ENCODE measurements around the gene COPZ1.
"Not testable (repeated sequence)": the region's sequence is repeated elsewhere in the genome, so short reads cannot be mapped to it uniquely, and the experiment has no call there.

COPZ1 gene

GRCh38 chr12:54331461-54331860 lies 6.5 kb downstream of the COPZ1 start:
- DNase-seq (ENCODE audit: low spot score) = no peak

DNA sequence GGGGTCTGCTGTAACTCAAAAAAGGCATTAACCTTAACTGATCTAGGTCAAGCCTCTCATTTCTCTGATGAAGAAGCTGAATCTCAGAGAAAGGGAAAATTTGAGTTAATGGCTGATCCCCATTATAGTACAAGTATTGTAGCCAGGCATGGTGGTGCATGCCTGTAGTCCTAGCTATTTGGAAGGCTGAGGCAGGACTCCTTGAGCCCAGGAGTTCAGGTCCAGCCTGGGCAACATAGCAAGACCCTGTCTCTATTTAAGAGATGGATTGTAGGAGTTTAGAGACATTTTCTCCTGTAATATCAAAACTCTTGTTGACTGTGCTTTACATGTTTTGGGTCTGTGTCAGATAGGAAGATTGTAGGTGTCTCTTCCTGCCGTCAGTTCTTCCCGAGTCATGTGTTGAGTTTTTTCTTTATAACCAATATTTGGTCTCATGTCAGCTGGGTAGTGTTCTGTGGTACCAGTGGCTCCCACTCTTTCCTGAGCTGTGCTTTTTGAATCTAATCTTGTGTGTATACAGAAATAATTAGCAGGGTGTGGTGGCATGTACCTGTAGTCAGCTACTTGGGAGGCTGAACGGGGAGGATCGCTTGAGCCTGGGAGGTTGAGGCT lies 8.6 kb downstream of the COPZ1 start:
- DNase-seq (ENCODE audit: low spot score) = no peak

- DNase-seq (ENCODE audit: low spot score) = no peak
These were observed 12.4 kb downstream of the COPZ1 start for GRCh38 chr12:54337280-54337842.

DNA sequence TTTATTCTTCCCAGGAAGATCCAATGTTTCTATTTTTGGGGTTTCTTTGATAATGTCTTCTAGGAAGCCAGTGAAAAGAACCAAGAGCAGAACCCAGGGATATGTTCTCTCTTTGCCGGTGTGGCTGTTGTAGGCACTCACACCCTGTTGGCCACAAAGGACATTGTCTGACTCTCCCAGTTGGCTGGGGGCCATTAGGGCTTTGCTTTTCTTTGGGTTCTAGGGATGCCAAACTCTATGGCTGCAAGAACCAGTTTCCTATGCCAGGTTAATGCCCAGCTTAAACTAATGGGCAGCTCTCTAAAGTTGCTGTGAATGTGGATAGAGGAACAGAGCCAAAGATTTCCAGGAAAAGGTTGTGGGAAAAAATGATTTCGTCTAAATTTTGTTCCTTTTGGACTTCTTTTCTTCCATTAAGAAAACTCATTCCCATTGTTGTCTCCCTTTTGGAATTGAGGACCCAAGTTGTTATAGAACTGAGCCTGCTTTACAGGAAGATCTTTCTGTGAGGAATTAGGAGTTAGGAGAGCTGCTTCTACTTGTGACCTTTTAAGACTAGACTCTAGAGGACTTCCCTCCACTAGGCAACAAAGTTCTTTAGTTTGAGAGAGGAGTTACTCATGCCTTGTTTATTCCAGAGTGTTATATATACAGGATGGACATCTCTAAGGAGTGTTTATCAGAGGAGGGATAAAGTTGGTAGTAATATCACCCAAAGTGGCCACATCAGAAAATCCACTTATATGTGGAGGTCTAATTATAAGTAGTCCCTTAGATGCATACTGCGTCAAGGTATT lies 13.1 kb downstream of the COPZ1 start:
- DNase-seq (ENCODE audit: low spot score) = no peak

DNA sequence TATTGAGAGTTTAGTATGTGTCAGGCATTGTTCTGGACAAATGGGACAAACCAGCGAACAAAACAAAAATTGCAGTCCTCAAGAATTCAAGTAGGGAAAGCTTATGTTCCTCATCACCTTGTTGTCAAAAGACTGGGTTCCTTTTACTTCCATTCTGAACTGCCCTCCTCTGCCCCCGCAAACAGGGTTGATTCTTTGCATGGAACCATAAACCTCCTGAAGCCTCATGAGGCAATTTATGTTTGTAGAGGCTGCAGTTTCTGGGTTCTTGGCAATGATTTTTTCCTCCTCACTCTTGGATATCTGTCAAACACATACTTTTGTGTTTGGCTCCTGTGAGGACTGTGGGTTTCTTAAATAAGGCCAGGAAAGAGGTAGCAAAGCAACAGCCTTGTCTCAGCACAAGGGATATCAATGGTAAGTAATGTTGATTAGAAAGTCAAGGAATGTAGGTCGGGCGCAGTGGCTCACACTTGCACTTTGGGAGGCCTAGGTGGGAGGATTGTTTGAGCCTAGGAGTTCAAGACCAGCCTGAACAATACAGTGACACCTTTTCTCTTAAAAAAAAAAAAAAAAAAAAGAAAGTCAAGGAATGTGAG lies 13.9 kb downstream of the COPZ1 start:
- no peak for DNase-seq (ENCODE audit: low spot score)

GRCh38 chr12:54340846-54341245 lies 15.9 kb downstream of the COPZ1 start:
- no peak for DNase-seq (ENCODE audit: low spot score)

GRCh38 chr12:54341378-54342300 lies 16.7 kb downstream of the COPZ1 start:
- no peak for DNase-seq (ENCODE audit: low spot score)

DNA sequence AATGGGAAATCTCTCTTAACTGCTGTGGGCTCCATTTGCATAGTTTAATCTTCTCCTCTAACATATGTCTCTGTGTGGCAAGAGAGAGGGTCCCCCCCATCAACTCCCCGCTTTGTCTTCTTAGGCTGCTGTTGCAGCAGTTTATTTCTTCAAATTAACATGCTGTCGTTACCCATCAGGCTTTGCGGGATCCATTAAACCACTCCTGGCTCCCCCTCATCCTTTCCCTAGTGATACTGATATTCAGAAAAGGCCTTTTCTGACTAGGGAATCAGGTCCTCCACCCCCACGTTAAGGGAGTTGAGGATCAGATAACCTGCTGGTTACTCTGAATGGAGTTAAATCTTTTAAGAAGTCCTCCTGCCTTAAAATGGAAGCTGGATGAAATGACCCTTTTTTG lies 24.1 kb downstream of the COPZ1 start:
- DNase-seq (ENCODE audit: low spot score) = no peak

DNA sequence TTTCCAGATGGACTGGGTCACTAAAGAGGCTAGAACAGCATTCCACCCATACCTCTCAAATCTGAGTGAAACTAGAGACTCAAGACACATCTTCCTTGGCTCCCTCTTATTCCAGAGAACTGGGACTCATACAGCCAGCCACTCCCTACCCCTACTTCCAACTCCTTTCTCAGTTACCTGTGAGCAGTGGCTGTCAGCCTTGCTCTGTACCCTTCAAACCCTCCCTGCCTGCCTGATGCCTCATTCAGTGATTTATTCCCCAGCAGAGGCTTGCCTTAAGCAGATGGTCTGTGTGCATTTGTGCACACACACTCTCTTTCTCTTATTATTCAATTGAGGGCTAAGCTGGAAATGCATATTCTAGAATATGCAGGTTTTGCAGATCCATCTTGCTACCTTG lies 24.7 kb downstream of the COPZ1 start:
- no peak for DNase-seq (ENCODE audit: low spot score)

- no peak for DNase-seq (ENCODE audit: low spot score)
These were observed 25.8 kb downstream of the COPZ1 start for GRCh38 chr12:54350743-54351142.

- DNase-seq (ENCODE audit: low spot score) = no peak
These were observed 26.4 kb downstream of the COPZ1 start for GRCh38 chr12:54351341-54351740.

DNA sequence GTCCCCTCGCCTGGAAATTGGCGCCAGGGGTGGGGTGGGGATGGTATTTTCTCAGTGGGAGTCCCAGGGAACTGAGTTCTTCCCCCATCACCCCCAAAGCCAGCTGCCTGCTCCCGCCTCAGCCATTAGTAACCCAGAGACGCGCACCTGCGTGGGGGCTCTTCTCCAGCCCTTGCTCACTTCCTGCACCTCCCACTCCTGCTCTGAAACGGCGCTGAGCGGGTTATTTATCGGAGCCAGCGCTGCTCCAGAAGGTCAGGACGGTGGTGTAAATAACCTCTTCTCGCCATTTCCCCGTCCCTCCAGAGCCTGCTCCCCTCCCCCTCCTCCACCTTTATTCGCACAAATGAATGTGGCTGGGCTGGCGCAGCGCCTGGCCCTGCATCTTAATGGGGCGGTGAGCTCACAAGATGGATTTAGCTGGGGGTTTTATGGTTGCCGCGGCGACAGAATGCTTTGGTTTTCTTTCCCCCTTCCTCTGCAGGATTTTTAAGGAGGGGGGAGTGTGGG lies 27.1 kb downstream of the COPZ1 start:
- DNase-seq (ENCODE audit: low spot score) = no peak

DNA sequence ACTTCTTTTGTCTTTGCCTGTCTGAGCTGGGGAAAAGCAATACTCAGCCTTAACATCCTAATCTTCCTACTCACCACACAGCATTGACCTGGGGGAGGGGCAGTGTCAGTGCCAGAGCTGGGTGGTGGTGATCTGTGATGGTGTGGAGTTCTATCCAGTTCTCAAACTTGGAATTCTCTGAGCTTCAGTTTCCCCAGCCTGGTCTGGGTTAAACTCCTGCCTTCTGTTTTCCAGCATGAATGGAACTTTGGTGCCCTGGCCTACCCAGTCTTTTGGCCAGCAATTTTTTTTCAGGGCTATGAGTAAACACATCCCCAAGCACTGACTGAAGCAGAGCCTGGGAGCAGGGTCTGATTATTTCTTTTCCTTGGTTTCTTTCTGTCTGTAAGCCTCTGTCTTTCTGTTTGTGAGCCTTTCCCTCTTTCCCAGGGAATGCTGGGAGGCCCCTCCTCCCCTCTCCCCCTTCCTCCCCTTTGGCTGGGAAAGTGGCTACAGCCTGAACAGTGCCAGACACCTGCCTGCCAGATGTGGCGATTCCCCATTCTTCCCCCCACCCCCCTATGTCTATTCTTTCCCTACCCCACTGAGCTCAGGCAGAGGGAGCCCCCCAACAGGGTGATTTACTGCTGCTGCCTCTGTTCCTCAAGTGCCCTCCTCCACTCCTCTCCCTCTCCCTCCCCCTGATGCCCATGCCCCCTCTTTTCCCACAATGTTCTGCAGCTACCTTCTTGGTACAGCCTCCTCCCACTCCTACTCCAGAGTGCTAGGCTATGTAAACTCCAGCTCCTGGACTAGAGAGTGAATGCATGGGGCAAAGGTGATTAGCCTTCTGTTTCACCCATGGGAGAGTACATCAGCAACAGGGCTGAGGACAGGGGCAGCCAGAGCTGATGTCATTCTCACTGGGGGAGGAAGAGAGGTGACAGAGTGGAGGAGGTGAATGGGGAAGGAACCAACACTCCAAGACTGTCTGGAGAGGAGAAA lies 28.3 kb downstream of the COPZ1 start:
- no peak for DNase-seq (ENCODE audit: low spot score)

GRCh38 chr12:54354271-54354670 lies 29.3 kb downstream of the COPZ1 start:
- not testable (repeated sequence) for DNase-seq (ENCODE audit: low spot score)

DNA sequence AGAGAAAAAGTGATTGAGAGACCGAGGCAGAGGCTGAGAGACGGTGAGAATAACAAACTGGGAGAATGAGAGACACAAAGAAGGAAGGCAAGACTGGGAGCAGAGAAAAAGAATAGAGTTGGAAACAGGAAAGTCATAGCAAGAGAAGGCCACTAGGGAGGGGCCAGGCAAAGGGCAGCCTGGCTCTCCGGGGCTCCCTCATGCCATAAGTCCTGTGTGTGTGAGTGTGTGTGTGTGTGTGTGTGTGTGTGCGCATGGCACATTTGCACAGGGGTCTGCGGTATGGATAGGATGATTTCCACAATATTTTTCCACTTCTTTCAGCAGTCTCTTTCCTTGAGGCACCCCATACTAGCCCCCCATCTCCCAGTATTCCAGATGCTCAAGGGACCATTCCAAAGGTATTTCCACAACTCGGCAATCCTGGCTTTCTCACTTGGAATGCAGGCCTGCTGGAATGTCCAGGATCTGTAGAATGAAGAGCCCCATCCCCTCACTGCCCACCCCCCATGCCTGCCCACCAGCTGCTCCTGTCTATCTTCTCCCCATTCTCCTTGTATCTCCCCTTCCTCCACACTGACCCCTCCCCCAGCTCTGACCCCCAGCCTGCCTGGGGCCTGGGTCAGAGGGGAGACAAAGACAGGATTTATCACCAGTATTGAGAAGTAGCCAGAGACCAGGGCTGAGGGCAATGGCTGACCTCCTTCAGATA lies 30.3 kb downstream of the COPZ1 start:
- DNase-seq (ENCODE audit: low spot score) = no peak

GRCh38 chr12:54356228-54356627 lies 31.3 kb downstream of the COPZ1 start:
- DNase-seq (ENCODE audit: low spot score) = no peak

DNA sequence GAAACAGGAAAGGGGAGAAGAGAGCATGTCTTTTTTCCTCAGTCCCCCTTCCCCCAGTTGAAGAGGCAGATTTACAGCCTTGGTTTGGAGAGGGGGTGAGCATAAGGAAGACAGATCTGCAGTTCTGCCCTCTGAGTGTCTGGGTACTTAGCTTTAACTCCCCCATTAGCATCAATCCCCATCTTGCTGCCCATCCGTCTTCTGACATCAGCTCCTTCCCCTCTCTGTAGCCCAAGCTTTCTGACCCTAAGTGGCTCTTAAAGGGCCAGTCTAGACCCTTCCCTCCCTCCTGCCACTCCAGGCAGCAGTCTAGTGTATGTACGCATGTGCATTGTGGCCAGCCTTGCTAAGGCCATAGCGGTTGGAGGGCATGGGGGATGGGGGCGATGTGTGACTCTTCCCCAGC lies 32.0 kb downstream of the COPZ1 start:
- no peak for DNase-seq (ENCODE audit: low spot score)

GRCh38 chr12:54357506-54358190 lies 32.7 kb downstream of the COPZ1 start:
- DNase-seq (ENCODE audit: low spot score) = no peak

All from hematopoietic multipotent progenitor cell treated with erythropoietin and hydrocortisone succinate and interleukin-3 and kit ligand, for 17 days (in vitro differentiated cells).